ENCODE data around the gene PRDM16. TPM values are rescaled to one million over a fixed set of nuclear protein-coding genes. Genes with fewer than 3 reads are reported as not detected.

Gene PRDM16
- total RNA-seq, 4 donors from 2014 or later, result 0.08 to 0.19 (median 0.12) TPM

GRCh38 chr1:3190256-3191041 is 121.4 kb downstream of the PRDM16 start:
- no peaks in the 10 kb centered on the region for H3K36me3 ChIP-seq
- no peaks in the 10 kb centered on the region for H3K9me3 ChIP-seq
- H3K27me3 ChIP-seq, result peaks cover 0 to 38% (median 0%) of the 10 kb centered on the region in 4 donors
- H3K27ac ChIP-seq, result no peak overlapping the region
- peaks cover 0 to 14% (median 11%) of the 10 kb centered on the region in 3 donors for H3K4me1 ChIP-seq
- TF ChIP-seq POLR2A (IDR thresholded peaks at IDR 0.05) (no peak), CTCF (IDR thresholded peaks at IDR 0.05) (no peak)
- no peak for DNase-seq
- no peak overlapping the region for H3K4me3 ChIP-seq
- 73 to 78% methylated on average over 13 of the region's 32 CpGs for WGBS, 2 donors
- intact Hi-C loops (cut with DNase I), result no loop called here

- Histone ChIP-seq H3K9me3 (no peaks in the 10 kb centered on the region), H3K27me3 (peaks cover 0 to 19% (median 0%) of the 10 kb centered on the region in 4 donors), H3K27ac (no peak overlapping the region), H3K36me3 (no peaks in the 10 kb centered on the region), H3K4me3 (no peak overlapping the region), H3K4me1 (peaks cover 0 to 5% (median 0%) of the 10 kb centered on the region in 3 donors)
- TF ChIP-seq POLR2A (IDR thresholded peaks at IDR 0.05) (no peak), CTCF (IDR thresholded peaks at IDR 0.05) (no peak)
- no peak for DNase-seq
- intact Hi-C loops (cut with DNase I), result no loop called here
- WGBS, 2 donors, result no CpG with 5 or more reads among the region's 6 CpGs
These were observed 123.4 kb downstream of the PRDM16 start for GRCh38 chr1:3192361-3192760.

GRCh38 chr1:3192825-3193224 is 123.8 kb downstream of the PRDM16 start:
- no peak overlapping the region for H3K4me3 ChIP-seq
- WGBS, 2 donors, result 82 to 84% methylated on average over 11 to 13 of the region's 18 CpGs
- H3K27ac ChIP-seq, result peak overlapping the region in 1 of 4 donors; percentile 69
- no peaks in the 10 kb centered on the region for H3K36me3 ChIP-seq
- no peaks in the 10 kb centered on the region for H3K9me3 ChIP-seq
- no peak for DNase-seq
- intact Hi-C loops (cut with DNase I), result no loop called here
- peaks cover 0 to 14% (median 0%) of the 10 kb centered on the region in 4 donors for H3K27me3 ChIP-seq
- TF ChIP-seq POLR2A (IDR thresholded peaks at IDR 0.05), result no peak
- TF ChIP-seq CTCF (IDR thresholded peaks at IDR 0.05), result no peak
- H3K4me1 ChIP-seq, result peaks cover 0 to 5% (median 0%) of the 10 kb centered on the region in 3 donors

- no peak overlapping the region for H3K4me3 ChIP-seq
- no peaks in the 10 kb centered on the region for H3K9me3 ChIP-seq
- TF ChIP-seq POLR2A (IDR thresholded peaks at IDR 0.05), result no peak
- TF ChIP-seq CTCF (IDR thresholded peaks at IDR 0.05), result no peak
- H3K27me3 ChIP-seq, result peaks cover 0 to 7% (median 0%) of the 10 kb centered on the region in 4 donors
- DNase-seq, result no peak
- WGBS, 2 donors, result 87% methylated on average over 4 of the region's 11 CpGs; no CpG with 5 or more reads in 1 of the 2 donors
- intact Hi-C loops (cut with DNase I), result no loop called here
- H3K4me1 ChIP-seq, result peaks cover 0 to 5% (median 0%) of the 10 kb centered on the region in 3 donors
- no peaks in the 10 kb centered on the region for H3K36me3 ChIP-seq
- H3K27ac ChIP-seq, result peak overlapping the region in 2 of 4 donors; percentile 51 to 69
These were observed 124.8 kb downstream of the PRDM16 start for GRCh38 chr1:3193811-3194210.

GRCh38 chr1:3194760-3195479 is 125.9 kb downstream of the PRDM16 start:
- peaks cover 0 to 5% (median 0%) of the 10 kb centered on the region in 3 donors for H3K4me1 ChIP-seq
- TF ChIP-seq CTCF (IDR thresholded peaks at IDR 0.05) (no peak), POLR2A (IDR thresholded peaks at IDR 0.05) (no peak)
- DNase-seq, result no peak
- intact Hi-C loops (cut with DNase I), result no loop called here
- no peaks in the 10 kb centered on the region for H3K36me3 ChIP-seq
- 73 to 75% methylated on average over 14 to 15 of the region's 38 CpGs for WGBS, 2 donors
- H3K27me3 ChIP-seq, result peaks cover 0 to 11% (median 0%) of the 10 kb centered on the region in 4 donors
- no peak overlapping the region for H3K4me3 ChIP-seq
- H3K27ac ChIP-seq, result peak overlapping the region in 3 of 4 donors; percentile 48 to 79 (median 51)
- H3K9me3 ChIP-seq, result no peaks in the 10 kb centered on the region
